ENCODE measurements around the gene GRAP.
"Not testable (repeated sequence)": the region's sequence is repeated elsewhere in the genome, so short reads cannot be mapped to it uniquely, and the experiment has no call there.

DNA sequence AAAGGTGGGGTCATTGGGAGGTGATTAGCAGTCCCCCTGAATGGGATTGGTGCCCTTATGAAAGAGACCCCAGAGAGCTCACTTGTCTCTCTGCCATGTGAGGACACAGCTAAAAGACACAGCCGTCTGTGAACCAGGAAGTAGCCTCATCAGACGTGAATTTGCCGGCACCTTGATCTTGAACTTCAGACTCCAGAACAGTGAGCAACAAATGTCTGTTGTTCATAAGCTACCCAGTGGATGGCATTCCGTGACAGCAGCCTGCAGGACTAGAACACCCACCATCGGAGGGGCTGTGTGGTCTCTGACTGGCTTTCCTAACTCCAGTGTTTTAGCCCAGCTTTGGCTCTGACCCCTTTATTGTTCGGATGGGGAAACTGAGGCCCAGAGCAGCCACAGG is 9.2 kb downstream of the GRAP start:
- TF ChIP-seq, protein P1, sequence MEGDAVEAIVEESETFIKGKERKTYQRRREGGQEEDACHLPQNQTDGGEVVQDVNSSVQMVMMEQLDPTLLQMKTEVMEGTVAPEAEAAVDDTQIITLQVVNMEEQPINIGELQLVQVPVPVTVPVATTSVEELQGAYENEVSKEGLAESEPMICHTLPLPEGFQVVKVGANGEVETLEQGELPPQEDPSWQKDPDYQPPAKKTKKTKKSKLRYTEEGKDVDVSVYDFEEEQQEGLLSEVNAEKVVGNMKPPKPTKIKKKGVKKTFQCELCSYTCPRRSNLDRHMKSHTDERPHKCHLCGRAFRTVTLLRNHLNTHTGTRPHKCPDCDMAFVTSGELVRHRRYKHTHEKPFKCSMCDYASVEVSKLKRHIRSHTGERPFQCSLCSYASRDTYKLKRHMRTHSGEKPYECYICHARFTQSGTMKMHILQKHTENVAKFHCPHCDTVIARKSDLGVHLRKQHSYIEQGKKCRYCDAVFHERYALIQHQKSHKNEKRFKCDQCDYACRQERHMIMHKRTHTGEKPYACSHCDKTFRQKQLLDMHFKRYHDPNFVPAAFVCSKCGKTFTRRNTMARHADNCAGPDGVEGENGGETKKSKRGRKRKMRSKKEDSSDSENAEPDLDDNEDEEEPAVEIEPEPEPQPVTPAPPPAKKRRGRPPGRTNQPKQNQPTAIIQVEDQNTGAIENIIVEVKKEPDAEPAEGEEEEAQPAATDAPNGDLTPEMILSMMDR (conservative IDR thresholded peaks at IDR 0.05): not testable (repeated sequence)
- not testable (repeated sequence) for TF ChIP-seq ZFX (IDR thresholded peaks at IDR 0.05)
